Spleen (tissue), 11 donors: ENCODE results near the gene NFIX. TPM values are rescaled to one million over a fixed set of nuclear protein-coding genes. Genes with fewer than 3 reads are reported as not detected.
A peak's percentile ranks its signal among the peaks of the same experiment; 100 is the strongest.

ENCODE experiments used
- DNase-seq: peaks from one replicate; pipeline ENCODE4 v3.0.0-alpha.2; 2020
- H3K27ac ChIP-seq, 8 donors: fragments of 200-600 bp; sonication (generic) in 7 of 8; 1 replicate in 4 of 8; 2 replicates in 4 of 8; pipeline versions ENCODE4 v1.5.0 to v1.8.0; 2016 to 2021; ENCODE audit warnings: inconsistent platforms in 4 of 8, mild to moderate bottlenecking in 4 of 8, moderate library complexity in 1 of 8
- H3K27me3 ChIP-seq, 7 donors: fragments of 200-600 bp; sonication (generic) in 6 of 7; replicated peaks in 1 of 7; 1 replicate in 4 of 7; 2 replicates in 3 of 7; pipeline versions ENCODE4 v1.5.0 to v1.8.0; 2016 to 2021; ENCODE audit warnings: inconsistent platforms in 3 of 7, mild to moderate bottlenecking in 1 of 7
- H3K36me3 ChIP-seq, 6 donors: fragments of 200-600 bp; sonication (generic) in 5 of 6; 1 replicate in 4 of 6; 2 replicates in 2 of 6; pipeline versions ENCODE4 v1.5.0 to v1.8.0; 2016 to 2021; ENCODE audit warnings: inconsistent platforms in 2 of 6
- H3K4me1 ChIP-seq, 6 donors: fragments of 200-600 bp; sonication (generic) in 5 of 6; 1 replicate in 3 of 6; 2 replicates in 3 of 6; pipeline versions ENCODE4 v1.5.0 to v1.8.0; 2016 to 2021; ENCODE audit warnings: inconsistent platforms in 3 of 6
- H3K4me3 ChIP-seq, 8 donors: fragments of 200-600 bp; sonication (generic) in 7 of 8; 1 replicate in 4 of 8; 2 replicates in 4 of 8; pipeline versions ENCODE4 v1.5.0 to v1.8.0; 2016 to 2021; ENCODE audit warnings: inconsistent platforms in 4 of 8, mild to moderate bottlenecking in 4 of 8, moderate library complexity in 2 of 8
- H3K9me3 ChIP-seq, 8 donors: fragments of 200-600 bp; sonication (generic) in 7 of 8; 1 replicate in 4 of 8; 2 replicates in 4 of 8; pipeline versions ENCODE4 v1.5.0 to v1.8.0; 2016 to 2021; ENCODE audit warnings: inconsistent platforms in 4 of 8
- CTCF ChIP-seq, 11 experiments: fragments of 200-600 bp in 7 of 11; fragments of 450-650 bp in 4 of 11; sonication (generic) in 4 of 11; IDR thresholded peaks in 8 of 11; conservative IDR thresholded peaks in 3 of 11; 1 replicate in 7 of 11; 2 replicates in 4 of 11; pipeline versions ENCODE4 v1.4.0 to v1.8.0; 2016 to 2021; ENCODE audit warnings: antibody characterized with exemption in 11 of 11, inconsistent platforms in 4 of 11, mild to moderate bottlenecking in 1 of 11
- POLR2A ChIP-seq, 3 donors: fragments of 450-650 bp; IDR thresholded peaks; one replicate each; pipeline ENCODE4 v1.5.1; 2017; ENCODE audit warnings: antibody characterized with exemption in 3 of 3, mild to moderate bottlenecking in 1 of 3
- POLR2AphosphoS5 ChIP-seq, 3 donors: sonication (generic); formaldehyde crosslinking; IDR thresholded peaks; one replicate each; pipeline ENCODE4 v1.5.1; 2017; ENCODE audit warnings: antibody characterized with exemption in 3 of 3
- WGBS, 5 donors: extraction: QIAGEN DNeasy Blood & Tissue Kit in 3 of 5; methylation state at CpG; one replicate each; pipeline versions ENCODE4 v1.1.5 to v1.1.7; 2013 to 2018; 5-methylcytosine and 5-hydroxymethylcytosine counted together
- intact Hi-C: fragments of 100-400 bp; cut with DNase I; formaldehyde crosslinking; loops from one replicate; pipeline ENCODE4 v1.15.0; 2023; ENCODE audit warnings: low total_unique reads
- polyA plus RNA-seq, 3 donors: library from polyadenylated mRNA; stranded (reverse); fragments of 200-250 nt; gene quantifications; one replicate each; pipeline ENCODE4 v1.2.1, GENCODE V29; 2013
- total RNA-seq, 7 donors: library from RNA; depleted of rRNA in 3 of 7; stranded (reverse); fragments of >200 nt in 3 of 7; fragmentation: NEBNext Ultra II Directional in 4 of 7; extraction: Animal tissue kit (Norgen Biotek cat#: 25700) in 4 of 7; gene quantifications; one replicate each; pipeline versions ENCODE4 v1.1.0 to v1.2.1, GENCODE V29; 2016 to 2021
- donor health status: healthy with polysubstance abuse.
- donor health status: DM: no; HTN: no; CAD: no; lungs with moderate emphysema.
- donor health status: DM: no; HTN: no; CAD: no.
- donor health status: Bipolar disorder and iron deficiency.
- donor health status: healthy.
- donor health status: DM: no; HTN: no; CAD: no.
- donor health status: DM: yes; HTN: yes; CAD: no.

The NFIX gene
- total and polyA plus RNA-seq, 10 donors = 1.1 to 41.4 (median 17.5) TPM

- no peaks in the 10 kb centered on the region for H3K27me3 ChIP-seq
- no peak overlapping the region for H3K4me3 ChIP-seq
- no peaks in the 10 kb centered on the region for H3K9me3 ChIP-seq
- TF ChIP-seq POLR2AphosphoS5 (IDR thresholded peaks at IDR 0.05) (no peak), CTCF (IDR thresholded peaks at IDR 0.05 in 8 of 11, conservative IDR thresholded peaks at IDR 0.05 in 3 of 11) (no peak), POLR2A (IDR thresholded peaks at IDR 0.05) (no peak)
- H3K36me3 ChIP-seq = peaks cover 0 to 46% (median under 1%) of the 10 kb centered on the region in 6 donors
- no peak for DNase-seq
- intact Hi-C loops = no loop called here
- no peak overlapping the region for H3K27ac ChIP-seq
- H3K4me1 ChIP-seq = peaks cover 0 to 38% (median 5%) of the 10 kb centered on the region in 6 donors
- 85 to 100% (median 94%) methylated on average over 4 to 9 of the region's 9 CpGs for WGBS, 5 donors
Observed at GRCh38 chr19:13129384-13129783, 134.1 kb downstream of the NFIX start.

- H3K36me3 ChIP-seq = peaks cover 0 to 50% (median 10%) of the 10 kb centered on the region in 6 donors
- DNase-seq = no peak
- no peak overlapping the region for H3K27ac ChIP-seq
- no peak for TF ChIP-seq CTCF (IDR thresholded peaks at IDR 0.05 in 8 of 11, conservative IDR thresholded peaks at IDR 0.05 in 3 of 11)
- no peak for TF ChIP-seq POLR2A (IDR thresholded peaks at IDR 0.05)
- TF ChIP-seq POLR2AphosphoS5 (IDR thresholded peaks at IDR 0.05) = no peak
- H3K9me3 ChIP-seq = no peaks in the 10 kb centered on the region
- intact Hi-C loops = no loop called here
- peaks cover 0 to 38% (median 5%) of the 10 kb centered on the region in 6 donors for H3K4me1 ChIP-seq
- no peaks in the 10 kb centered on the region for H3K27me3 ChIP-seq
- WGBS, 5 donors = 85 to 98% (median 93%) methylated on average over 3 of the region's 3 CpGs
- no peak overlapping the region for H3K4me3 ChIP-seq
Observed at GRCh38 chr19:13130886-13131490, 135.7 kb downstream of the NFIX start.

- Histone ChIP-seq H3K4me1 (peaks cover 0 to 36% (median 5%) of the 10 kb centered on the region in 6 donors), H3K9me3 (no peaks in the 10 kb centered on the region), H3K27me3 (no peaks in the 10 kb centered on the region), H3K4me3 (no peak overlapping the region), H3K27ac (peak overlapping the region in 1 of 8 donors; percentile 36), H3K36me3 (peaks cover 0 to 57% (median 26%) of the 10 kb centered on the region in 6 donors)
- intact Hi-C loops = no loop called here
- TF ChIP-seq CTCF (IDR thresholded peaks at IDR 0.05 in 8 of 11, conservative IDR thresholded peaks at IDR 0.05 in 3 of 11) = no peak
- TF ChIP-seq POLR2AphosphoS5 (IDR thresholded peaks at IDR 0.05) = no peak
- no peak for TF ChIP-seq POLR2A (IDR thresholded peaks at IDR 0.05)
- DNase-seq = no peak
- 63 to 76% (median 73%) methylated on average over 8 of the region's 8 CpGs for WGBS, 5 donors
Observed at GRCh38 chr19:13132471-13133180, 137.4 kb downstream of the NFIX start.

GRCh38 chr19:13133241-13133870 is 138.1 kb downstream of the NFIX start:
- Histone ChIP-seq H3K9me3 (no peaks in the 10 kb centered on the region), H3K36me3 (peaks cover 0 to 64% (median 33%) of the 10 kb centered on the region in 6 donors), H3K4me3 (no peak overlapping the region), H3K4me1 (peaks cover 0 to 29% (median 5%) of the 10 kb centered on the region in 6 donors), H3K27me3 (no peaks in the 10 kb centered on the region), H3K27ac (no peak overlapping the region)
- WGBS, 5 donors = 86 to 89% (median 87%) methylated on average over 12 of the region's 12 CpGs
- no peak for DNase-seq
- intact Hi-C loops = no loop called here
- TF ChIP-seq CTCF (IDR thresholded peaks at IDR 0.05 in 8 of 11, conservative IDR thresholded peaks at IDR 0.05 in 3 of 11) (no peak), POLR2A (IDR thresholded peaks at IDR 0.05) (no peak), POLR2AphosphoS5 (IDR thresholded peaks at IDR 0.05) (no peak)
